Mucosa of gallbladder (tissue), 1 donor: ENCODE measurements around the gene EXD1. TPM values are rescaled to one million over a fixed set of nuclear protein-coding genes. Genes with fewer than 3 reads are reported as not detected.
"Not testable (repeated sequence)": the region's sequence is repeated elsewhere in the genome, so short reads cannot be mapped to it uniquely, and the experiment has no call there.

Experiments
- DNase-seq: peaks from one replicate; pipeline ENCODE4 v3.0.0-alpha.2; 2020; ENCODE audit warnings: low spot score
- total RNA-seq: library from RNA; stranded (reverse); gene quantifications from one replicate; pipeline ENCODE4 v1.2.1, GENCODE V29; 2021
- donor health status: DM: no; HTN: no; CAD: no.

Gene EXD1
- total RNA-seq, 1 donor from 2014 or later: 0.12 TPM

DNA sequence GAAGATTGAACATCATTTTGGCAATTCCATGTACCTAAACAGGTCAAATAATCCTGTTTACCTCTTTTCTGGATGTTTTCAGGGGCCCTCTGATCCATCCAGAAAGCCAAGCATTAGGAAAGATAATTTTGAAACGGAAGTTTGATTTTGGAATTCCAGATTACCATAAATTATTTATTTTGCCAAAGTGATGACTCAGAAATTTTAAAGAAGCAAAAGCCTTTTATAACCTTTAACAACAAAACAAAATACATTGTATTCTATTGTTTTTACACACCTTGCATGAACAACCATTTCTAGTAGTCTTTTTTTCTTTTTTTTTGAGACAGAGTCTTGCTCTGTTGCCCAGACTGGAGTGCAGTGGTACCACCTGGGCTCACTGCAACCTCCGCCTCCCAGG is 82.5 kb downstream of the EXD1 start:
- DNase-seq: no peak

DNA sequence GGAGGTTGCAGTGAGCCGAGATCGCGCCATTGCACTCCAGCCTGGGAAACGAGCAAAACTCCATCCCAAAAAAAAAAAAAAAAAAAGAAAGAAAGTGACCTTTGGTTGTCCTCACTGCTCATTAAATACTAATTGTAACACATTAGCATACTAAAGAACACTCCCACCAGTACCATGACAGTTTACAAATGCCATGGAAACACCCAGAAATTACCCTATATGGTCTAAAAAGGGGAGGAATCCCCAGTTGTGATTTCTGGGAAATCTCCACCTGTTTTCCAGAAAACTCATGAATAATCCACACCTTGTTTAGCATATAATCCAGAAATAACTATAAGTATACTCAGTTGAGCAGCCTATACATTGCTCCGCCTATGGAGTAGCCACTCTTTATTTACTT is 90.9 kb downstream of the EXD1 start:
- no peak for DNase-seq

DNA sequence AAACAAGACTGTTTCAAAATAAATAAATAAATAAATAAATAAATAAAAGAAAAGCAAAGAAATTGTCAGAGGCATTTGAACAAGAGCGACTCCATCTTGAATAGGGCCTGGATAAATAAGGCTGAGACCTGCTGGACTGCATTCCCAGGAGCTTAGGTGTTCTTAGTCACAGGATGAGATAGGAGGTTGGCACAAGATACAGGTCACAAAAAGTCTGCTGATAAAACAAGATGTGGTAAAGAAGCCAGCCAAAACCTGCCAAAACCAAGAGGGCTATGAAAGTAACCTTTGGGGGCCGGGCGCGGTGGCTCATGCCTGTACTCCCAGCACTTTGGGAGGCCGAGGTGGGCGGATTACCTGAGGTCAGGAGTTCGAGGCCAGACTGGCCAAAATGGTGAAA is 91.4 kb downstream of the EXD1 start:
- peak; percentile 57 for DNase-seq

DNA sequence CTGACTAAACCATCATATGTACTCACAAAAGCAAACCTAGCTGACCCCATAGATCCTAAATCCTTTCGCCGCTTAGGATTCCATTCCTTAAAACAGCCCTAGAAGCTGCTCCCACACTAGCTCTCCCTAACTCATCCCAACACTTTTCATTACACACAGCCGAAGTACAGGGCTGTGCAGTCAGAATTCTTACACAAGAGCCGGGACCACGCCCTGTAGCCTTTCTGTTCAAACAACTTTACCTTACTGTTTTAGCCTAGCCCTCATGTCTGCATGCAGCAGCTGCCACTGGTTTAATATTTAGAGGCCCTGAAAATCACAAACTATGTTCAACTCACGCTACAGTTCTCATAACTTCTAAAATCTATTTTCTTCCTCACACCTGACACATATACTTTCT is 95.0 kb downstream of the EXD1 start:
- not testable (repeated sequence) for DNase-seq

DNA sequence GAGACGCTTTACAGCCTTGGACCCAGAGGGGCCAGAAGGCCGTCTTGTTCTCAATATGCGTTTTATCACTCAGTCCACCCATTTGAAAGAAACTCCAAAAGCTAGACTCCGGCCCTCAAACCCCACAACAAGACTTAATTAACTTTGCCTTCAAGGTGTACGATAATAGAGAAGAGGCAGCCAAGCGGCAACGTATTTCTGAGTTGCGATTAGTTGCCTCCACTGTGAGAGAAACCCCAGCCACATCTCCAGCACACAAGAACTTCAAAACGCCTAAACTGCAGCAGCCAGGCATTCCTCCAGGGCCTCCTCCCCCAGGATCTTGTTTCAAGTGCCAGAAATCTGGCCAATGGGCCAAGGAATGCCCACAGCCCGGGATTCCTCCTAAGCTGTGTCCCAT is 97.1 kb downstream of the EXD1 start:
- DNase-seq: no peak

Other genes with a start within 250 kb of the EXD1 start
- gene INO80, start 114.5 kb downstream of the EXD1 start, total RNA-seq: 20.1 TPM
- 290 TPM for gene CHP1, start 511 bp upstream of the EXD1 start, total RNA-seq
- gene OIP5, start 101.8 kb upstream of the EXD1 start, total RNA-seq: 1.8 TPM
- 9.1 TPM for gene NUSAP1, start 102.1 kb upstream of the EXD1 start, total RNA-seq
- 18.7 TPM for gene NDUFAF1, start 171.7 kb upstream of the EXD1 start, total RNA-seq
- 32.1 TPM for gene RTF1, start 186.3 kb upstream of the EXD1 start, total RNA-seq